OCI-LY3 (cell line): ENCODE data around the gene CNOT2.

Source experiments
- H2AFZ ChIP-seq: fragments of 200-600, 300-600 bp; shearing (Covaris generic); 2 replicates; pipeline ENCODE4 v1.6.0; 2014; ENCODE audit warnings: antibody characterized with exemption, low read depth, low read length
- H3K27ac ChIP-seq: fragments of 200-600, 300-600 bp; sonication (generic); 2 replicates; pipeline ENCODE4 v1.5.1; 2014; ENCODE audit warnings: mild to moderate bottlenecking, low read length, moderate library complexity, mixed read lengths
- H3K27me3 ChIP-seq: fragments of 200-600, 300-600 bp; sonication (generic); 2 replicates; pipeline ENCODE4 v1.6.1; 2014; ENCODE audit warnings: low read depth, low read length, mixed read lengths
- H3K36me3 ChIP-seq: fragments of 200-600, 300-600 bp; sonication (generic); replicated peaks from 2 replicates; pipeline ENCODE3; 2014; ENCODE audit warnings: low read depth, low read length, mixed read lengths
- H3K4me1 ChIP-seq: fragments of 300-600, 200-600 bp; sonication (generic); 2 replicates; pipeline ENCODE4 v1.6.1; 2014; ENCODE audit warnings: low read length, mixed read lengths
- H3K4me2 ChIP-seq: fragments of 200-600, 300-600 bp; sonication (generic); 2 replicates; pipeline ENCODE4 v1.6.1; 2014; ENCODE audit warnings: low read length, mixed read lengths
- H3K4me3 ChIP-seq: fragments of 300-600, 200-600 bp; sonication (generic); 2 replicates; pipeline ENCODE4 v1.5.1; 2014; ENCODE audit warnings: antibody characterized with exemption, mild to moderate bottlenecking, low read length, moderate library complexity
- H3K79me2 ChIP-seq: fragments of 300-600, 200-600 bp; shearing (Covaris generic); 2 replicates; pipeline ENCODE4 v1.6.1; 2014; ENCODE audit warnings: mild to moderate bottlenecking, low read length, mixed read lengths
- H3K9ac ChIP-seq: fragments of 300-600, 200-600 bp; shearing (Covaris generic); 2 replicates; pipeline ENCODE4 v1.6.0; 2014; ENCODE audit warnings: mild to moderate bottlenecking, low read length, moderate library complexity
- H3K9me3 ChIP-seq: fragments of 200-600, 300-600 bp; shearing (Covaris generic); 2 replicates; pipeline ENCODE4 v1.6.1; 2014; ENCODE audit warnings: low read length, mixed read lengths; ENCODE audit not compliant: insufficient read depth
- H4K20me1 ChIP-seq: fragments of 200-600, 300-600 bp; sonication (generic); 2 replicates; pipeline ENCODE4 v1.6.1; 2016; ENCODE audit warnings: low read length, mixed read lengths; ENCODE audit not compliant: insufficient read depth
- CTCF ChIP-seq: fragments of 200-600, 300-600 bp; sonication (generic); IDR thresholded peaks from 2 replicates; pipeline ENCODE4 v1.5.1; 2014; ENCODE audit warnings: antibody characterized with exemption, low read length, low read depth
- EZH2phosphoT487 ChIP-seq: fragments of 200-600 bp; shearing (Covaris generic); IDR thresholded peaks from 2 replicates; pipeline ENCODE4 v1.6.1; 2018; ENCODE audit warnings: antibody characterized with exemption, mixed run types, low read depth

CNOT2 gene

DNA sequence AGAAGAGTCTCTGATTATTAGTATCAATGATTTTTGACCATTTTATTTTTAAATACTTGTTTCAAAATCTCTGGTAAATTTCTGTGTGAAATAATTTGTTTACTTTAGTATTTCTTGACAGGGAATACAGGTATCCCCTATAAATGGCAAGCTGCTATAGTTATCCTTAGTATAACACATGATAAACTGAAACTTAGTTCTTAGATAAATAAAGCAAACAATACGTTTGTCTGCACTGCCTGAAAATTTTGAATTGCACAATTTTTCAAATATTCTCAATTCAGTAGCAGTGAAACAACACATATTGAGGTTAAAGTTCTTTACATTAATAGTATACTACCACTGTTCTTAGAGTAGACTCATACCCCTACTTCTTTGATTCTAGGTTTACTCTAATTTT lies 26.9 kb downstream of the CNOT2 start:
- Histone ChIP-seq H3K4me2 (no peak overlapping the region), H3K4me1 (peaks cover 9% of the 10 kb centered on the region; the same call in 1 of the 2 replicates), H3K9me3 (no peaks in the 10 kb centered on the region), H3K9ac (no peak overlapping the region), H4K20me1 (peaks cover 84% of the 10 kb centered on the region), H2AFZ (no peak overlapping the region), H3K4me3 (no peak overlapping the region), H3K36me3 (no peaks in the 10 kb centered on the region), H3K27ac (no peak overlapping the region), H3K79me2 (peaks cover 100% of the 10 kb centered on the region), H3K27me3 (no peaks in the 10 kb centered on the region)
- TF ChIP-seq CTCF (no peak), EZH2phosphoT487 (no peak)

DNA sequence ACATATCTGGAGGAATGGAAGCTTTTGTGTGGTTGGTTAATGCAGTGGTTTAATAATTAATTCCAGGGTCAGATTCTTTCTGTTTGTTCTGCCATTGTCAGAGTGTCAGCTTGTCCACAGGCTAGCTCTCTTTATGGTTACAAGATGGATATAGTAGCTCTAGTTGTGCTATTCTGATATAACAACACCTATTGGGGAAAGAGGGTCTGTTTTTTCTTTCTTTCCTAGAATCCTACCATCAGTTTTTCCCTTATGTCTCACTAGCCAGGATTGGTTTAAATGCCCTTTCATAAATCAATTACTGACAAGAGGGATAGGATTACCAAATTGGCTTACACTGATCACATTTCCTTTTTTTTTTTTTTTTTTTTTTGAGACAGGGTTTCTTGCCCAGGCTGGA lies 27.8 kb downstream of the CNOT2 start:
- Histone ChIP-seq H3K4me1 (peaks cover 9% of the 10 kb centered on the region; the same call in 1 of the 2 replicates), H4K20me1 (peaks cover 87% of the 10 kb centered on the region), H3K27me3 (no peaks in the 10 kb centered on the region), H3K4me3 (no peak overlapping the region), H3K9ac (no peak overlapping the region), H3K36me3 (peaks cover 3% of the 10 kb centered on the region), H3K79me2 (peaks cover 100% of the 10 kb centered on the region), H3K4me2 (no peak overlapping the region), H3K9me3 (no peaks in the 10 kb centered on the region), H3K27ac (no peak overlapping the region), H2AFZ (no peak overlapping the region)
- TF ChIP-seq EZH2phosphoT487 (no peak), CTCF (no peak)

DNA sequence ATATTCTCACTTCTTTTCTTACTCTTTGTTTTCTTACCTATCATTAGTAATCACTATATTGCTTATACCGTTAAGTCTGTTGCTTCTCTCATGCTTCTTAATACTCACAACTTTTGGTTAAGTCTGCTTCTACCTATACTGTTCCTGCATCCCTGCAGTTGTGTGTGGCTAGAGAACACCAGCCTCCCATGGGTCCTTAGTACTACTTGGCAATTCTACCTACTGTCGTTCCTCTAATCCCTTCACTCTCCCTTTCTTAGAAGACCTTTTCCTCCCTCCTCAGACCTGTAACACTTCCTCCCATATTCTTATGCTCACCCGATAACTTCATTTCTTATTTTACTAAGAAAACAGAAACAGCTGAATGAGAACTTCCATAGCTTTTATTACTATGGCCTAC lies 29.3 kb downstream of the CNOT2 start:
- Histone ChIP-seq H4K20me1 (peaks cover 81% of the 10 kb centered on the region), H3K79me2 (peaks cover 100% of the 10 kb centered on the region)

GRCh38 chr12:70275045-70275444 lies 31.8 kb downstream of the CNOT2 start:
- peaks cover 68% of the 10 kb centered on the region for H4K20me1 ChIP-seq
- H3K9me3 ChIP-seq = no peaks in the 10 kb centered on the region
- H3K9ac ChIP-seq = no peak overlapping the region
- H3K4me1 ChIP-seq = no peaks in the 10 kb centered on the region
- no peaks in the 10 kb centered on the region for H3K27me3 ChIP-seq
- H2AFZ ChIP-seq = no peak overlapping the region
- TF ChIP-seq CTCF (no peak), EZH2phosphoT487 (no peak)
- H3K36me3 ChIP-seq = peaks cover 15% of the 10 kb centered on the region
- no peak overlapping the region for H3K27ac ChIP-seq
- peaks cover 89% of the 10 kb centered on the region for H3K79me2 ChIP-seq
- H3K4me3 ChIP-seq = no peak overlapping the region
- no peak overlapping the region for H3K4me2 ChIP-seq

More for the DNA sequence above, 29.3 kb downstream of the CNOT2 start:
- H3K27ac ChIP-seq = no peak overlapping the region
- peaks cover 3% of the 10 kb centered on the region for H3K36me3 ChIP-seq
- H3K4me1 ChIP-seq = peaks cover 6% of the 10 kb centered on the region; the same call in 1 of the 2 replicates
- no peak overlapping the region for H3K4me3 ChIP-seq
- no peaks in the 10 kb centered on the region for H3K27me3 ChIP-seq
- H2AFZ ChIP-seq = no peak overlapping the region
- TF ChIP-seq EZH2phosphoT487 (no peak), CTCF (no peak)
- H3K4me2 ChIP-seq = no peak overlapping the region
- H3K9me3 ChIP-seq = no peaks in the 10 kb centered on the region
- H3K9ac ChIP-seq = no peak overlapping the region
